Measurements from ENCODE around the gene PSKH1.

GRCh38 chr16:67961551-67961957 is 68.5 kb downstream of the PSKH1 start:
- no peak for TF ChIP-seq CTCF (IDR thresholded peaks at IDR 0.05)
- no peak for TF ChIP-seq POLR2A (IDR thresholded peaks at IDR 0.05)

Measured in Peyer's patch (tissue), 4 donors.